ENCODE measurements around the gene KCNAB3. TPM values are rescaled to one million over a fixed set of nuclear protein-coding genes. Genes with fewer than 3 reads are reported as not detected.
A peak's percentile ranks its signal among the peaks of the same experiment; 100 is the strongest.

Gene KCNAB3
- total RNA-seq, 1 experiment from 2014 or later = 1.8 TPM

DNA sequence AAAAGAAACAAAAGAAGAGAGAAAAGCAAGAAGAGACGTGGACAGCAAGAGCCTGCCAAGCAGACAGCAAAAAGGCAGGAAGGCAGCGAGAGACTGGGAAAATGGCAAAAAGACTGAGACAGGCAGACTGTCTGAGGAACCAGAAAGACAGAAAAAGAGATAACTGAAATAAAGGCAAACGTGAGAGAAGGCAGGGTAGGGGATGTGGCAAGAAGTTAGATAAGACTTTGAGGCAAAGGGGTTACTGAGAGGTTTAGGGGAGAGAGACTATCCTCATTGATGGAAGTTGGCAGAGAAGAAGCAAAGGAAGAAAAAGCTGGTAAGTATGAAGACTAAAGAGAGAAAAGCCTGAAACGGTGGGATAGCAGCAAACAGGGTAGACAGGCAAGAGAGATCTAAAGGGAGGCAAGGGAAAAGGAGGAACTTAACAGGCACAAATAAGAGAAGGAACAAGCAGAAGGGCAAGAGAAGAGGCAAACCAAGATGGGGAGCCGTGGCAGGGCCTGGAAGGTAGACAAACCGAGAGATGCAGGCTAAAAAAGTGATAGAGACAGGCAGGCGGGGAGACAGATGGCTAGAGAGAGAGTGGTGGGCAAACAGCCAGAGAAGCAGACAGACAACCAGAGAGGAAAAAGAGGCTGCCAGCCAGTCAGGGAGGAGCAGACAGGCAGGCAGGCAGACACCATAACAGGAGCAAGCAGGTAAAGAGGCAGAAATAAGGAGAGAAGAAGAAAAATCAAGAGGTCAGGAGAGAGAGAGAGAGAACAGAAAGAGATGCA is 48.2 kb downstream of the KCNAB3 start:
- no peak for DNase-seq (ENCODE audit: low read depth)

DNA sequence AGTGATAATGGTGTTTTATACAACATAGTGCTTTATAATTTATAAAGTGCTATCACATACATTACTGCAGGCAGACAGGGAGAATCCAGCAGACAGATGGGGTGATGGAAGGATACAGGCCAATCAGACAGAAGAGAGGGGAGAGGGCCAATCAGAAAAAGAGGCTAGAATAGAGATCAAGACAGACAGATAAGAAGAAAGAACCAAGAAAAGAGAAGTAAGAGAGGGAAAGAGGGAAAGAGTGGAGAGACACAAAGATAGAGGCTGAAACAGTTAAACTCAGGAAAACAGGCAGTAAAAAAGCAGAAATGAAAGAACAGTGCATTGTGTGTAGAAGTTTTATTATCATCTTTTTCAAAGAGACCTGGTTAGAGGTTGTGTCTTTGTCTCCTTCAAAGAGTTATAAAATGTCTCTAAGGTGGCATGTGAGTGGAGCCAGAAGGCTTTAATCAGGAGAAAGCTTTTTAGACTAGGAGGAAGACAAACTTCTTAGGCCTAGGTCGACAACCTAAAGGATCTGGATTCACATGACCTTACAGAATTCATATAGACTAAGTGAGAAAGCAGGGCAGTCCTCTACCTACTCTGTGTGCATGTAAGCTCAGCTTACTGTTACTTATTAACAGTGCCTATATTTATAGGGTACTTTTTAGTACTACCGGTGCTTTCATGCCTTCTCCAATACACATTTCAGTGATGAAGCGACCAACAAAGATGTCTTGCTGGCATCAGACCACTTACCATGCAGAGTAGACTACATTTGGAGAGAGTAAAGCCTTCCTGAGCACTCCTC is 49.4 kb downstream of the KCNAB3 start:
- DNase-seq (ENCODE audit: low read depth) = no peak

DNA sequence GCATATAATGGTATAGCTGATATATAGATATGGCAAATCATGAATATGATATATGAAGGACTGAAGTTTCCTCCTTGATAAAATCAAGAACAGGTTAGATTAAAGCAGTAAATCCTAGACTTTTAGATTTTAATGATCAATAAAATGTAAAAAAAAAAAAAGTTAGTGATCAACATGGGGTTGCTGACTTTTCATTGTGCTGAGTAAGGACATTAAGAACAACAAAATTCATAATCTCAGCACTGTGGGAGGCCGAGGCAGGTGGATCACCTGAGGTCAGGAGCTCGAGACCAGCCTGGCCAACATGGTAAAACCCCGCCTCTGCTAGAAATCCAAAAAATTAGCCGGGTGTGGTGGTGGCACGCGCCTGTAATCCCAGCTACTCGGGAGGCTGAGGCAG is 51.4 kb downstream of the KCNAB3 start:
- no peak for DNase-seq (ENCODE audit: low read depth)

DNA sequence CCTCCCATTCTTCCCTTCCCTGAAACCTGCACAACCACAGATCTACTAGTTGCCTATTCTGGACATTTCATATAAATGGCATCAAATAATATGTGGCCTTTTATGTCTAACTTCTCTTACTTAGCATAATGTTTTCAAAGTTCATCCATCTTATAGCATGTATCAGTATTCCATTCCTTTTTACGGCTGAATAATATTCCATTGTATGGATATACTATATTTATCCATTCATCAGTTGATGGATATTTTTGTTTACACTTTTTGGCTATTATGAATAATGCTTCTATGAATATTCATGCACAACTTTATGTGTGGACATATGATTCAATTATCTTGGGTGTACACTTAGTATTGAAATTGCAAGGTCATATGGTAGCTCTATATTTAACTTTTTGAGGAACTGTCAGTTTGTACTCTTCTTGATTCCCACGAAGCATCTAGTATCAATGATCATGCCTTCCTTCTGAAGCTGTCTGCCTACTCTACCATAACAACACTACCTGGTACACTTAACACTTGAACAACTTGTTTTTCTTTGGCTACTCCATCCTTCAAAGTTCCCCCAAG is 53.8 kb downstream of the KCNAB3 start:
- no peak for DNase-seq (ENCODE audit: low read depth)

DNA sequence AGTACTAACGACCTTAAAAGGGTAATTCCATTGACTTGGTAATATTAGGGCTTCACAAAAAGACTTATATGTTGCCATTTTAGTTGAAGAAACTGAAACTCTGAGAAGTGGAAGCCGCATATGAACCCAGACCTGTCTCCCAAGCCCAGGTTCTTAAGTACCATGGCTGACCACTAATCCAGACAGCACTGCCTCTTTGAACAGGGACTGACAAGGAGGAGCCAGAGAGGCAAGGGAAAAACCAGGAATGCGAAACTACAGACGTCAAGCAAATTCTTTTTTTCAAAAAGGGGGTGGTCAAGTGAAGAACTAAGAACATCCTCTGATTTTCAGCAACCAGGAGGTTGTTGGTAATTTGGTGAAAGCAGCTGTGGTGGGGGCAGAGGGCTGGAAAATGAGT is 56.6 kb downstream of the KCNAB3 start:
- DNase-seq (ENCODE audit: low read depth) = no peak

Small RNA genes lying within 50 kb of the gene (small RNA-seq; reads per million reads assigned to genes)
- 20.6 reads per million, percentile 93 among the genes with 10 or more reads in this experiment for gene SCARNA21

Other genes with a start within 250 kb of the KCNAB3 start
- gene TP53, start 242.4 kb downstream of the KCNAB3 start, total RNA-seq (2014; rRNA removed; shearing (Covaris generic)) = 29.5 and 47.7 TPM in 2 replicates
- gene WRAP53, start 241.4 kb downstream of the KCNAB3 start, total RNA-seq (2014; rRNA removed; shearing (Covaris generic)) = 25.2 and 29.2 TPM in 2 replicates
- gene EFNB3, start 224.7 kb downstream of the KCNAB3 start, total RNA-seq (2014; rRNA removed; shearing (Covaris generic)) = 5.7 and 7.7 TPM in 2 replicates
- not detected in 2 replicates for gene DNAH2, start 212.1 kb downstream of the KCNAB3 start, total RNA-seq (2014; rRNA removed; shearing (Covaris generic))
- 0.27 and 0.87 TPM in 2 replicates for gene KDM6B, start 95.6 kb downstream of the KCNAB3 start, total RNA-seq (2014; rRNA removed; shearing (Covaris generic))
- 0.88 TPM in 1 of 2 replicates, not detected in the other for gene TMEM88, start 74.8 kb downstream of the KCNAB3 start, total RNA-seq (2014; rRNA removed; shearing (Covaris generic))
- gene NAA38, start 72.3 kb downstream of the KCNAB3 start, total RNA-seq (2014; rRNA removed; shearing (Covaris generic)) = 98.2 and 168 TPM in 2 replicates
- gene CYB5D1, start 71.9 kb downstream of the KCNAB3 start, total RNA-seq (2014; rRNA removed; shearing (Covaris generic)) = 4.8 and 6.4 TPM in 2 replicates
- gene CHD3, start 41.1 kb downstream of the KCNAB3 start, total RNA-seq (2014; rRNA removed; shearing (Covaris generic)) = 82.5 and 84.7 TPM in 2 replicates
- gene RNF227, start 13.6 kb downstream of the KCNAB3 start, total RNA-seq (2014; rRNA removed; shearing (Covaris generic)) = 0.90 and 2.3 TPM in 2 replicates
- 34.9 and 71.5 TPM in 2 replicates for gene TRAPPC1, start 2.1 kb upstream of the KCNAB3 start, total RNA-seq (2014; rRNA removed; shearing (Covaris generic))
- gene CNTROB, start 2.4 kb upstream of the KCNAB3 start, total RNA-seq (2014; rRNA removed; shearing (Covaris generic)) = 18.8 and 28.7 TPM in 2 replicates
- gene GUCY2D, start 72.8 kb upstream of the KCNAB3 start, total RNA-seq (2014; rRNA removed; shearing (Covaris generic)) = not detected in 2 replicates
- not detected in 2 replicates for gene ALOX15B, start 109.2 kb upstream of the KCNAB3 start, total RNA-seq (2014; rRNA removed; shearing (Covaris generic))
- gene ALOX12B, start 157.9 kb upstream of the KCNAB3 start, total RNA-seq (2014; rRNA removed; shearing (Covaris generic)) = 0.51 TPM in 1 of 2 replicates, not detected in the other
- gene ALOXE3, start 188.7 kb upstream of the KCNAB3 start, total RNA-seq (2014; rRNA removed; shearing (Covaris generic)) = 0.60 and 1.0 TPM in 2 replicates
- gene HES7, start 194.2 kb upstream of the KCNAB3 start, total RNA-seq (2014; rRNA removed; shearing (Covaris generic)) = 0.43 and 1.8 TPM in 2 replicates
- 3.2 and 5.2 TPM in 2 replicates for gene PER1, start 222.5 kb upstream of the KCNAB3 start, total RNA-seq (2014; rRNA removed; shearing (Covaris generic))
- 2.7 and 4.6 TPM in 2 replicates for gene VAMP2, start 233.1 kb upstream of the KCNAB3 start, total RNA-seq (2014; rRNA removed; shearing (Covaris generic))
- gene TMEM107, start 246.5 kb upstream of the KCNAB3 start, total RNA-seq (2014; rRNA removed; shearing (Covaris generic)) = 12.3 and 14.5 TPM in 2 replicates

Data from HT1080 (cell line).